AG09319 (cell line): Measurements from ENCODE around the gene STX12.
"Not testable (repeated sequence)": the region's sequence is repeated elsewhere in the genome, so short reads cannot be mapped to it uniquely, and the experiment has no call there.

ENCODE experiments used
- DNase-seq: peaks from one replicate; pipeline ENCODE4 v3.0.0-alpha.2; 2010; ENCODE audit warnings: low read depth; ENCODE audit errors: extremely low read depth
- TF ChIP-seq, protein P1 (sequence below): IDR thresholded peaks from 2 replicates; pipeline ENCODE4 v1.5.1; 2011; ENCODE audit warnings: low read depth, mild to moderate bottlenecking, inconsistent platforms, low read length, moderate library complexity

The STX12 gene

DNA sequence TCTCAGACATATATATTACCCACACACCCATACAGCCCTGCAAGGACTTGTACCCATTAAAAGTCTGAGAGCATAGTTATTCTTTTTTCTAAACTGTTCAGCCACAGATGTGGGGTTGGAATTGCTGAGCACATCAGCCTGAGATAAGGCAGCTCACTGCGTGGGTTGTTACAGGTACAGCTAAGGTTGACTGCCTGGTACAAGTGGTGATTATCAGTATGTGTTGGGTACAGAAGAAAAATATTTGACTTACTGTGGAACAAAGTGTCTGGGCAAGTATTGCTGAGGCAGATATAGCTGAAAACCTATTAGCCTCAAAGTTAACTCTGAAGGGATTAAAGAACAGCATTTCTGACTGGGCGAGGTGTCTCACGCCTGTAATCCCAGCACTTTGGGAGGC lies 5.0 kb downstream of the STX12 start:
- DNase-seq = no peak
- TF ChIP-seq, protein P1, sequence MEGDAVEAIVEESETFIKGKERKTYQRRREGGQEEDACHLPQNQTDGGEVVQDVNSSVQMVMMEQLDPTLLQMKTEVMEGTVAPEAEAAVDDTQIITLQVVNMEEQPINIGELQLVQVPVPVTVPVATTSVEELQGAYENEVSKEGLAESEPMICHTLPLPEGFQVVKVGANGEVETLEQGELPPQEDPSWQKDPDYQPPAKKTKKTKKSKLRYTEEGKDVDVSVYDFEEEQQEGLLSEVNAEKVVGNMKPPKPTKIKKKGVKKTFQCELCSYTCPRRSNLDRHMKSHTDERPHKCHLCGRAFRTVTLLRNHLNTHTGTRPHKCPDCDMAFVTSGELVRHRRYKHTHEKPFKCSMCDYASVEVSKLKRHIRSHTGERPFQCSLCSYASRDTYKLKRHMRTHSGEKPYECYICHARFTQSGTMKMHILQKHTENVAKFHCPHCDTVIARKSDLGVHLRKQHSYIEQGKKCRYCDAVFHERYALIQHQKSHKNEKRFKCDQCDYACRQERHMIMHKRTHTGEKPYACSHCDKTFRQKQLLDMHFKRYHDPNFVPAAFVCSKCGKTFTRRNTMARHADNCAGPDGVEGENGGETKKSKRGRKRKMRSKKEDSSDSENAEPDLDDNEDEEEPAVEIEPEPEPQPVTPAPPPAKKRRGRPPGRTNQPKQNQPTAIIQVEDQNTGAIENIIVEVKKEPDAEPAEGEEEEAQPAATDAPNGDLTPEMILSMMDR = no peak

DNA sequence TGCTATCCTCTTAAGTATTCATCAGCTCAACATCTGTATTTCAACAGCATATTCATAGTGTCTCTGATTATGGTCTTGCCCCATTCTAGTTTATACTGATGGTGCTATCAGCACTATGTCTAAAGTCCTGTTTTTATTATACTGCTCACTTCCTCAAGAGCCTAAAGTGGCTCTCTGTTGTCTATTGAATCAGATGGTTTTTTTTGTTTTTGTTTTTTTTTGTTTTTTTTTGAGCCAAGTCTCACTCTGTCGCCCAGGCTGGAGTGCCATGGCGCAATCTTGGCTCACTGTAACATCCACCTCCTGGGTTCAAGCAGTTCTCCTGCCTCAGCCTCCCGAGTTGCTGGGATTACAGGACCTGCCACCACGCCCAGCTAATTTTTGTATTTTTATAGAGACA lies 6.1 kb downstream of the STX12 start:
- DNase-seq = no peak
- TF ChIP-seq, protein P1 = no peak

DNA sequence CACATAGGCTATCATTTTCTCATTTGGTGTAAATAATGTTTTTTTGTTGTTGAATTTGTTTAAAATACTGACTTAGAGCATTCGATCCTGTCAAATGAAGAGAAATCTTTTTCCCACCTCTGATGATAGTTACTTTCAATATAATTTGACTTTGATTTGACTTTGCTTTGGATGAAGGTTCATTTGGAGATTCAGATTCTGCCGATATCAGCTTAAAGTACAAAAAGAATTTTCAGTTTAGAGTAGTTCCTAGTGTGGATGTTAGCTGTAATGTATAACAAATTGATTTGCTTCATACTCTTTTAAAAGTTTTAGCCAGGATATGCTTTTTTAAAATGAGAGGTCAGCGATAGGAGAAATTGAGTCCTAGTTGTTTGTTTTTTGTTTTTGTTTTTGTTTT lies 9.9 kb downstream of the STX12 start:
- TF ChIP-seq, protein P1 = no peak
- no peak for DNase-seq

DNA sequence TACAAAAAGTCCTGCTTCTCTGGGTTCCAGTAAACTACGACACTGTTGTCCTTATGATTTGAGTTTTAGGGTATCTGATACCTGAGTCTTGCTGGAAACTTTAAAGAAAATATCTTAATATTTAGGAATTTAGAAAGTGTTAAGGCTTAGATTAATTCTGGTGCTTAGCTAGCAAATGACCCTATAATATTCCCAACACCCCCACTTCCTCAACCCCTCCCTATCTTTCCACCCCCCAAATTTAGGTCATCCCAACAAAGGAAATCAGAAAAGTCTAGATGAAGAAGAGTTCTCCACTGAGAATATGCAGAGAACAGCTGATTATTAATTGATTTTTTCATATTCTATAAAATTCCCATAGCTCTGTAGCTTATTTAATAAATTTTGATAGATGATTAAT lies 11.7 kb downstream of the STX12 start:
- TF ChIP-seq, protein P1 = no peak
- no peak for DNase-seq

DNA sequence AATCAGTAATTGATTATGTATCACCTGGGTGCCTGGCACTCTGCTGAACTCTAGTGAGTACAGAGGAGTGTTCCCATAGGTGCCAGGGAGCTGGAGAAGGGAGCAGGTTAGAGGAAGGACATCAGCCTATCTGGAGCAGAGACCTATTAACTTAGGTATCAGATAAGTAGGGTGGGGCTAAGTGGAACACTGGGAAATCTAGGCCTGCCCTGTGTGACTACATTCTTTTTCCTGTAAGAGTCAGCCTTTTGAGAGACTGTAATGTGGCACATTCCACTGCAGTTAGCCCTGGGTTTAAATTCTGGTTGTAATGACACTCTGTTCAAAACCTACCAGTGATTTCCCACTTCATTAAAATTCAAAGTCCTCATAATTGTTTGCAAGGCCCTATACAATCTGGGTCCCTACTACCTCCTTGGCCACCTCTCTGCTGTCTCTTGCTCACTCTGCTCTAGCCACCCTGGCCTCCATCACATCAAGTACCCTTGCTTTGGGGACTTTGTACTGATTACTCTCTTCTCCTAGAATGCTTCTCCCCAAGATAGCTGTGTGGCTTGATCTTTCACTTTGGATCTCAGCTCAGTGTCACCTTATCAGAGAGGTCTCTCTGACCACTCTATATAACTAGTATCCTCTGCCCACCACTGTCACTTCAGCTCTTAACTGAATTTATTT lies 12.9 kb downstream of the STX12 start:
- DNase-seq = no peak
- TF ChIP-seq, protein P1 = no peak

DNA sequence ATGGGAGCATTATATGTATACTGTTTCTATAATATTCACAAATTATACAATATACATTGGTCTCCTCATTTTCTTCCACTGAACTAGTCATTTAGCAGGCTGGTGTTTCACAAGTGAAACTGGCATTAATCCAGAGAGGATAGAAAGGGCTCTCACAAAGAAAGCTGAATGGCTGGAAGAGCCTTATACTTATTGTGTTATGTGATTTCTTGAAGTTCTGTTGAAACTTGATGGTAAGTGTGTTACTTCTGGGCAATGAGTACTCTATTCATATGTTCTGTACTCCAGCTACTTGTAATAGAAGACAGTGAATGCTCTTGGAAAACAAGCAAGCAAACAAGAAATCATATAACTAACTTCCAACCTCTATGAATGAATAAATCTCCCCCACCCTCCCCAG lies 14.9 kb downstream of the STX12 start:
- no peak for DNase-seq
- TF ChIP-seq, protein P1 = no peak

DNA sequence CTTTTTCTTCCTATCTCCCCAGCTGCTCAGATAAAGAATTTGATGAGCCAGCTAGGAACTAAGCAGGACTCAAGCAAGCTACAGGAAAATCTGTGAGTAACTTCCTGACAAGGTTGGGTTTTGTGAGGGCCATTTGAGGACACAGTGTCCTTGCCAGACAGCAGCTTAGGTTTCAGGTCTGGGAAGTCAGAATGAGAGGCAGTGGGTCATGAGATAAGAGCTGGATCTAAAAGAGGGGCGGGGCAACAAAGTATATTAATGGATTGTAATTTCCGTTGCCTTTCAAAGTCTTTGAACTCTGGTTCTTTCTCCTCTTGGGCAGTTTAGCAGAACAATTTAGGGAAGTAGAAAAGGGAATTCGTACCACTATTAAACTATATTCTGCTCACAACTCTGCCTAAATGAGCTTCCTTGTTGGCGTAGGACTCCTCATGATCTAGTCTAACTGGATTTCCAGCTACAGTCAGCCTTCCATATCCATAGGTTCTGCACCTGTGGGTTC lies 16.6 kb downstream of the STX12 start:
- TF ChIP-seq, protein P1 = no peak
- DNase-seq = no peak

DNA sequence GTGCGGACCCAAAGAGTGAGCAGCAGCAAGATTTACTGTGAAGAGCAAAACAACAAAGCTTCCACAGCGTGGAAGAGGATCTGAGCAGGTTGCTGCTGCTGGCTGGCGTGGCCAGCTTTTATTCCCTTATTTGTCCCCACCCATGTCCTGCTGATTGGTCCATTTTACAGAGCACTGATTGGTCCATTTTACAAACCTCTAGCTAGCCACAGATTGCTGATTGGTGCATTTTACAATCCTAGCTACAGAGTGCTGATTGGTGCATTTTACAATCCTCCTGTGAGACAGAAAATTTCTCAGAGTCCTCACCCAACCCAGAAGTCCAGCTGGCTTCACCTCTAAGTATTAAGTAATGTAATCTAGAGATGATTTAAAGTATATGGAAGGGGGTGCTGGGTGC lies 17.3 kb downstream of the STX12 start:
- DNase-seq = not testable (repeated sequence)
